GM12878 (cell line): ENCODE data around the gene C1orf115. TPM values are rescaled to one million over a fixed set of nuclear protein-coding genes. Genes with fewer than 3 reads are reported as not detected.

Experiments used
- ATAC-seq: fragments of 200-7000 bp; cut with Tn5 transposase; 3 replicates; pipeline ENCODE4 v1.9.1; 2020; ENCODE audit warnings: mild to moderate bottlenecking, moderate library complexity
- BruUV-seq: library from RNA; stranded (reverse); fragments of 400-500 nt; replicated peaks from 2 replicates; lab custom pipeline; 2021; lab: Mats Ljungman, UMichigan
- CTCF ChIA-PET: fragments of 300-600 bp; sonication (Branson Sonifier 250); formaldehyde crosslinking; extraction: SDS; loops from one replicate; lab custom pipeline; 2021; ENCODE audit warnings: inconsistent platforms; lab: Yijun Ruan, JAX
- POLR2A ChIA-PET: fragments of 350-600 bp; formaldehyde crosslinking; extraction: SDS; loops from one replicate; lab custom pipeline; 2021; ENCODE audit warnings: inconsistent platforms; lab: Charles Lee
- RAD21 ChIA-PET: fragments of 300-600 bp; sonication (Branson Sonifier 250); formaldehyde crosslinking; loops from one replicate; lab custom pipeline; 2023; ENCODE audit warnings: antibody characterized with exemption; ENCODE audit not compliant: unreplicated experiment; lab: Charles Lee
- SMC1A ChIA-PET: fragments of 300-600 bp; sonication (Branson Sonifier 250); formaldehyde crosslinking; loops from one replicate; lab custom pipeline; 2023; ENCODE audit not compliant: unreplicated experiment, uncharacterized antibody; lab: Charles Lee
- DNase-seq: peaks from one replicate; pipeline ENCODE4 v3.0.0-alpha.2; 2011; ENCODE audit warnings: low read depth, low spot score
- FAIRE-seq: peaks from 3 replicates; lab custom pipeline; 2011; peaks lifted over from hg19 to GRCh38; lab: Jason Lieb, UNC
- H2AFZ ChIP-seq: 2 replicates; pipeline ENCODE4 v1.6.0; 2011; ENCODE audit warnings: low read depth, low read length, control low read depth; ENCODE audit not compliant: control insufficient read depth
- H3K27ac ChIP-seq: 2 replicates; pipeline ENCODE4 v1.5.1; 2011; ENCODE audit warnings: control low read depth; ENCODE audit not compliant: control insufficient read depth, insufficient read depth
- H3K27me3 ChIP-seq, 2 experiments: replicated peaks in 1 of 2; 2 replicates each; pipeline versions ENCODE4 v1.6.0 to v1.6.1; 2011; ENCODE audit warnings: low read length in 1 of 2; ENCODE audit not compliant: control insufficient read depth in 2 of 2, insufficient read depth in 2 of 2
- H3K36me3 ChIP-seq, 2 experiments: 2 replicates each; pipeline ENCODE4 v1.5.1; 2011; ENCODE audit warnings: low read length in 1 of 2; ENCODE audit not compliant: control insufficient read depth in 2 of 2, insufficient read depth in 2 of 2
- H3K4me1 ChIP-seq: 2 replicates; pipeline ENCODE4 v1.6.1; 2011; ENCODE audit warnings: mild to moderate bottlenecking, low read length, moderate library complexity, mixed read lengths; ENCODE audit not compliant: control insufficient read depth, insufficient read depth
- H3K4me2 ChIP-seq: 2 replicates; pipeline ENCODE4 v1.6.0; 2011; ENCODE audit warnings: control low read depth; ENCODE audit not compliant: control insufficient read depth, insufficient read depth
- H3K4me3 ChIP-seq: fragments of 200-600 bp; sonication (generic); 2 replicates; pipeline ENCODE4 v1.5.1; 2016
- H3K79me2 ChIP-seq: 2 replicates; pipeline ENCODE4 v1.6.0; 2011; ENCODE audit warnings: low read length; ENCODE audit not compliant: control insufficient read depth, insufficient read depth
- H3K9ac ChIP-seq: 2 replicates; pipeline ENCODE4 v1.8.0; 2011; ENCODE audit warnings: low read length, control low read depth, mixed read lengths; ENCODE audit not compliant: control insufficient read depth, insufficient read depth
- H3K9me3 ChIP-seq: replicated peaks from 3 replicates; pipeline ENCODE4 v1.5.1; 2011; ENCODE audit warnings: mild to moderate bottlenecking, low read length; ENCODE audit not compliant: control insufficient read depth, insufficient read depth
- H4K20me1 ChIP-seq: 2 replicates; pipeline ENCODE4 v1.6.0; 2011; ENCODE audit not compliant: control insufficient read depth, insufficient read depth
- ATF7 ChIP-seq: fragments of 450-650 bp; IDR thresholded peaks from 2 replicates; pipeline ENCODE4 v1.6.1; 2016; ENCODE audit warnings: low read depth, mild to moderate bottlenecking
- CHD2 ChIP-seq: IDR thresholded peaks from 2 replicates; pipeline ENCODE4 v1.6.1; 2011; ENCODE audit warnings: low read depth, low read length, improper control_type of control experiment, borderline replicate concordance
- IKZF2 ChIP-seq, 2 experiments: fragments of 450-650 bp; IDR thresholded peaks; 2 replicates each; pipeline ENCODE4 v1.6.1; 2017; ENCODE audit warnings: mild to moderate bottlenecking in 2 of 2, moderate library complexity in 2 of 2
- KDM1A ChIP-seq: fragments of 200-600 bp; sonication (generic); IDR thresholded peaks from 2 replicates; pipeline ENCODE4 v1.6.1; 2016; ENCODE audit warnings: borderline replicate concordance
- NFIC ChIP-seq: IDR thresholded peaks from 2 replicates; pipeline ENCODE4 v1.6.1; 2012; ENCODE audit warnings: low read depth, mild to moderate bottlenecking, inconsistent platforms, low read length, moderate library complexity
- SMAD1 ChIP-seq: fragments of 450-650 bp; IDR thresholded peaks from 2 replicates; pipeline ENCODE4 v1.6.1; 2018; ENCODE audit warnings: mild to moderate bottlenecking, low read depth; ENCODE audit not compliant: partially characterized antibody
- STAT1 ChIP-seq: fragments of 450-650 bp; conservative IDR thresholded peaks from 2 replicates; pipeline ENCODE4 v1.6.1; 2014; ENCODE audit warnings: antibody characterized with exemption, mild to moderate bottlenecking
- TBL1XR1 ChIP-seq: IDR thresholded peaks from 2 replicates; pipeline ENCODE4 v1.6.1; 2012; ENCODE audit warnings: low read depth, low read length, improper control_type of control experiment
- ZSCAN29 ChIP-seq: fragments of 450-650 bp; IDR thresholded peaks from 2 replicates; pipeline ENCODE4 v1.6.1; 2017; ENCODE audit warnings: mild to moderate bottlenecking, moderate library complexity
- WGBS: methylation state at CpG from one replicate; pipeline ENCODE4 v1.1.6; 2016; ENCODE audit warnings: low lambda C conversion rate; ENCODE audit not compliant: insufficient replicate concordance, insufficient coverage; ENCODE audit errors: missing lambda C conversion rate; 5-methylcytosine and 5-hydroxymethylcytosine counted together
- in situ Hi-C: fragments of 300-500 bp; cut with MboI; formaldehyde crosslinking; loops from 9 replicates; pipeline ENCODE4 v1.14.3; 2018; ENCODE audit warnings: mixed read lengths
- intact Hi-C: fragments of 100-400 bp; cut with micrococcal nuclease; formaldehyde crosslinking; loops from one replicate; pipeline ENCODE4 v1.14.2; 2022; ENCODE audit not compliant: unreplicated experiment
- polyA plus RNA-seq, 11 experiments: library from polyadenylated mRNA; depleted of rRNA in 4 of 11; unstranded in 6 of 11; stranded (reverse) in 5 of 11; fragments of >200 nt; fragmentation: Nextera tagmentation in 4 of 11; fragmentation: Illumina TruSeq in 1 of 11; extraction: Ambion mirVana in 4 of 11; extraction: Trizol in 1 of 11; gene quantifications; 1 replicate in 1 of 11; 2 replicates in 10 of 11; pipeline versions ENCODE4 v1.2.1 to v1.2.3, GENCODE V29; 2011 to 2016; ENCODE audit warnings: inconsistent platforms in 2 of 11, missing spikeins in 2 of 11, low read depth in 1 of 11
- total RNA-seq, 4 experiments: library from RNA; depleted of rRNA in 3 of 4; stranded (reverse); fragments of >200 nt in 3 of 4; fragmentation: Illumina TruSeq in 1 of 4; extraction: Trizol in 1 of 4; gene quantifications; 2 replicates each; pipeline versions ENCODE4 v1.2.1 to v1.2.3, GENCODE V29; 2013 to 2021
- TF ChIP-seq, protein P1 (sequence below): fragments of 450-650 bp; IDR thresholded peaks from 2 replicates; pipeline ENCODE4 v1.6.1; 2018; ENCODE audit warnings: mild to moderate bottlenecking, low read depth, moderate library complexity; ENCODE audit not compliant: partially characterized antibody
- TF ChIP-seq, protein P2 (sequence below): fragments of 450-650 bp; IDR thresholded peaks from 2 replicates; pipeline ENCODE4 v1.6.1; 2014; ENCODE audit warnings: mild to moderate bottlenecking

C1orf115 gene
- total and polyA plus RNA-seq, 10 of the 15 experiments (the other 5 are each of a cell fraction or from before 2014, with no cell fraction given): 0.52 to 5.0 (median 4.1) TPM

GRCh38 chr1:220741825-220742224 lies 51.7 kb downstream of the C1orf115 start:
- no TSS peak for BruUV-seq
- Histone ChIP-seq H3K4me2 (no peak overlapping the region), H3K9ac (no peak overlapping the region), H3K4me3 (no peak overlapping the region), H3K9me3 (no peaks in the 10 kb centered on the region), H3K27me3 (peaks cover 2 to 4% of the 10 kb centered on the region in 2 experiments; a peak in 2 of 4 replicates), H3K79me2 (no peaks in the 10 kb centered on the region), H3K36me3 (no peaks in the 10 kb centered on the region), H4K20me1 (no peaks in the 10 kb centered on the region), H2AFZ (no peak overlapping the region), H3K27ac (no peak overlapping the region), H3K4me1 (no peaks in the 10 kb centered on the region)
- WGBS: 100% methylated on average over 1 of the region's 1 CpG
- intact Hi-C loops: no loop called here
- ChIA-PET CTCF (interaction anchor here (1.6 to 2.7 kb wide), 2 partner anchors 8 to 15 kb away, joined by 3 to 13 read pairs; no protein-coding TSS in a partner anchor), RAD21 (no interaction called here), SMC1A (interaction anchor here (1.3 to 1.6 kb wide), 2 partner anchors 8 to 23 kb away, joined by 3 read pairs; no protein-coding TSS in a partner anchor), POLR2A (no interaction called here)
- ATAC-seq: no peak
- TF ChIP-seq CHD2: no peak
- TF ChIP-seq TBL1XR1: no peak
- TF ChIP-seq NFIC: no peak
- no peak for TF ChIP-seq ZSCAN29
- no peak for TF ChIP-seq ATF7
- no peak for TF ChIP-seq SMAD1
- no peak for TF ChIP-seq STAT1
- no peak for TF ChIP-seq KDM1A
- TF ChIP-seq, protein P1, sequence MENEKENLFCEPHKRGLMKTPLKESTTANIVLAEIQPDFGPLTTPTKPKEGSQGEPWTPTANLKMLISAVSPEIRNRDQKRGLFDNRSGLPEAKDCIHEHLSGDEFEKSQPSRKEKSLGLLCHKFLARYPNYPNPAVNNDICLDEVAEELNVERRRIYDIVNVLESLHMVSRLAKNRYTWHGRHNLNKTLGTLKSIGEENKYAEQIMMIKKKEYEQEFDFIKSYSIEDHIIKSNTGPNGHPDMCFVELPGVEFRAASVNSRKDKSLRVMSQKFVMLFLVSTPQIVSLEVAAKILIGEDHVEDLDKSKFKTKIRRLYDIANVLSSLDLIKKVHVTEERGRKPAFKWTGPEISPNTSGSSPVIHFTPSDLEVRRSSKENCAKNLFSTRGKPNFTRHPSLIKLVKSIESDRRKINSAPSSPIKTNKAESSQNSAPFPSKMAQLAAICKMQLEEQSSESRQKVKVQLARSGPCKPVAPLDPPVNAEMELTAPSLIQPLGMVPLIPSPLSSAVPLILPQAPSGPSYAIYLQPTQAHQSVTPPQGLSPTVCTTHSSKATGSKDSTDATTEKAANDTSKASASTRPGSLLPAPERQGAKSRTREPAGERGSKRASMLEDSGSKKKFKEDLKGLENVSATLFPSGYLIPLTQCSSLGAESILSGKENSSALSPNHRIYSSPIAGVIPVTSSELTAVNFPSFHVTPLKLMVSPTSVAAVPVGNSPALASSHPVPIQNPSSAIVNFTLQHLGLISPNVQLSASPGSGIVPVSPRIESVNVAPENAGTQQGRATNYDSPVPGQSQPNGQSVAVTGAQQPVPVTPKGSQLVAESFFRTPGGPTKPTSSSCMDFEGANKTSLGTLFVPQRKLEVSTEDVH: no peak
- TF ChIP-seq, protein P2, sequence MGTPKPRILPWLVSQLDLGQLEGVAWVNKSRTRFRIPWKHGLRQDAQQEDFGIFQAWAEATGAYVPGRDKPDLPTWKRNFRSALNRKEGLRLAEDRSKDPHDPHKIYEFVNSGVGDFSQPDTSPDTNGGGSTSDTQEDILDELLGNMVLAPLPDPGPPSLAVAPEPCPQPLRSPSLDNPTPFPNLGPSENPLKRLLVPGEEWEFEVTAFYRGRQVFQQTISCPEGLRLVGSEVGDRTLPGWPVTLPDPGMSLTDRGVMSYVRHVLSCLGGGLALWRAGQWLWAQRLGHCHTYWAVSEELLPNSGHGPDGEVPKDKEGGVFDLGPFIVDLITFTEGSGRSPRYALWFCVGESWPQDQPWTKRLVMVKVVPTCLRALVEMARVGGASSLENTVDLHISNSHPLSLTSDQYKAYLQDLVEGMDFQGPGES: no peak
- no peak for TF ChIP-seq IKZF2 (IDR thresholded peaks at IDR 0.05)
- in situ Hi-C loops: no loop called here
- DNase-seq: no peak
- FAIRE-seq: no peak
